Mononuclear cell (primary cell): Measurements from ENCODE around the gene FCF1. TPM values are rescaled to one million over a fixed set of nuclear protein-coding genes. Genes with fewer than 3 reads are reported as not detected.

Experiments
- H3K27me3 ChIP-seq: 2 replicates; pipeline ENCODE4 v1.6.0; 2011; ENCODE audit warnings: low read length, control low read depth; ENCODE audit not compliant: insufficient read depth
- H3K4me1 ChIP-seq: 2 replicates; pipeline ENCODE4 v1.5.1; 2011; ENCODE audit warnings: mild to moderate bottlenecking, low read length, control low read depth; ENCODE audit not compliant: insufficient read depth
- H3K4me3 ChIP-seq: 2 replicates; pipeline ENCODE4 v1.5.1; 2011; ENCODE audit warnings: mild to moderate bottlenecking, low read length, moderate library complexity
- H3K9me3 ChIP-seq: 2 replicates; pipeline ENCODE4 v1.5.1; 2011; ENCODE audit warnings: low read depth, mild to moderate bottlenecking, control low read depth, low read length
- total RNA-seq: library from RNA; depleted of rRNA; stranded (reverse); fragments of >200 nt; gene quantifications from one replicate; pipeline ENCODE4 v1.2.3, GENCODE V29; 2012

FCF1 gene
- total RNA-seq, 1 donor: 25.8 TPM

DNA sequence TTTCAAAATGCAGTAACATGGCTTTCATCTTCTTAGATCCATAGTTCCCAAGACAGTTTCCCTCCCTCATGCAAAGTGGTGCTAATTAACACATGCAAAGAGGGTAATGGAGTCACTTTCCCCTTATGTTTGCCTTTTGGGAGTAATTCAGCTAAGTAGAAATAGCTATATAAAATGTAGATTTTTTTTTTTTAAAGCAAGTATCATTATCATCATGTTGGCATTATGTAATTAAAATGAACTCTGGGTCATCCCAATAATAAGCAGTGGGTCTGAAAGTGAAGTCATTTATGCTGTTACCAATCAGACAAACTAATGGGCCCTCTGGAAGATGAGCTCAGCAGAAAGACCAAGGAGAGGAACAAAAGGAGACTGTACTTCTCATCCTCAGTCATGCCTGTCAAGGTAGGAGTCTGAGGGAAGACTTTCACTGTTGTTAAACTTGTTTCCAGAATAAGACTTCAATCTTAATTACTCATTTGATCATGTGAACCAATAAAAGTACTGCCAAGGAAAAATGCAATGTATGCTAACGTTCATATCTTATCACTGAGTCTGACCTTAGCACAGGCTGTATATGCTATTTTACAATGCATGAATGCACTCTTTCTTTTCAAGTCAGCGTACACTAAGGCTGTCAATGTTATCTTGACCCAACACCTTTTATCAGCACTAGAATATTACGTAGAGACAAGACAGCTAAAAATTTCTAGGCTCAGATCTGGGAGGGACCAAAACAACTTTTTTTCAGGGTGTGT lies 26.8 kb upstream of the FCF1 start:
- Histone ChIP-seq H3K27me3 (no peaks in the 10 kb centered on the region), H3K4me1 (peaks cover 29% of the 10 kb centered on the region), H3K9me3 (no peaks in the 10 kb centered on the region)

DNA sequence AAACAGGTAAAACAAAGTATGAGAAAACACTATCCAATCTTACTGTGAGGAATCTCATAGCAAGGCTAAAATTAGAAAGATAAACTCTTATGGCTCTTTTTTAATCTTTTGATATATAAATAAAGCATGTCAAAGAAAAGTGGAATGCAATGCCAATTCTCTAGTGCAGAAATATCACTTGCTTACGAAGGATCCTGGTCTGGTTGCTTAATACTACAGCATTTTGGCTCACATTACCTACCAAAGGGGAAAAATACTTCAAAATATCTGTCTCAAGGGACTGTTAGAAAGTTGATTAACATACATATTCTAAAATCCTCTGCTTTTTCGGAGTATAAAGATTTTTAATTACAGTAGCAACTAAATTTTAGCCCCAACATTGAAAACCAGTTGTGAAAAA lies 21.5 kb upstream of the FCF1 start:
- Histone ChIP-seq H3K4me3 (no peak overlapping the region), H3K4me1 (peaks cover 13% of the 10 kb centered on the region), H3K9me3 (no peaks in the 10 kb centered on the region), H3K27me3 (no peaks in the 10 kb centered on the region)

More for the DNA sequence above, 26.8 kb upstream of the FCF1 start:
- no peak overlapping the region for H3K4me3 ChIP-seq

DNA sequence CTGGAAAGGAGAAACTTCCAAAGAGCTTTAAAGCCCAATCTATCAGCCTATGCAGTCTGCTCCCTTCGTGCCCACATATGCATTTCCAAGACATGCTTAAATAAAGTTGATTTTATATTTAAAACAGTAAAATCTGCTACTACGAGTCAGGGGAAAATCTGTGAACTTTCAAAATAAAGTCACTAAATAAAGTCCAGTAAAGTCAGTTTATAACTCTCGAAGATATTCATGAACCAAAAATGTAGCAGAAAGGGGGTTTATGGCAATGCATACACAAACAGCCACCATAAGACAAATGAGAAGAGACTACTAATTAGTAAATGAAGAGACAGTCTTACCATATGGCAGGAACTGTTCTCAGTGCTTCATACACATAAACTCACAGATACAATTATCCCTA lies 19.8 kb upstream of the FCF1 start:
- Histone ChIP-seq H3K9me3 (no peaks in the 10 kb centered on the region), H3K4me3 (no peak overlapping the region), H3K4me1 (peaks cover 25% of the 10 kb centered on the region), H3K27me3 (no peaks in the 10 kb centered on the region)

DNA sequence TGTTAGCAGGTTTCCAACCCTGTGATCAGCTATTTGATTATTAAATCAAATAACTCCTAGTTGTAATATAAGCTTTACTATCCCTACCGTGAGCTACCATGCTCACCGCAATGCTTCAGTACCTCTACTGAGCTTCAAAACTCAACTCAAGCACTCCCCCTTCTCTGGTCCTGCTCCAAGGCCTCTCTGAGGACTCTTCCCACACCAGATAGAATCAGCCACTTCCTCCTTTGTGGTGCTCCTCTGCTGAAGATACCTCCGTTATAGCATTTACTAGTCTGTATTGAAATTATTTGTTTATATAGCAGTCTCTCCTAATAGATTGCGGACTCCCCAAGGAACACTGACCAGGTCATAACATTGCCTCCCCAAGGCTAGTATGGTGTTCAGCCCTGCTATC lies 17.5 kb upstream of the FCF1 start:
- Histone ChIP-seq H3K27me3 (no peaks in the 10 kb centered on the region), H3K4me3 (no peak overlapping the region), H3K4me1 (peaks cover 36% of the 10 kb centered on the region), H3K9me3 (no peaks in the 10 kb centered on the region)

DNA sequence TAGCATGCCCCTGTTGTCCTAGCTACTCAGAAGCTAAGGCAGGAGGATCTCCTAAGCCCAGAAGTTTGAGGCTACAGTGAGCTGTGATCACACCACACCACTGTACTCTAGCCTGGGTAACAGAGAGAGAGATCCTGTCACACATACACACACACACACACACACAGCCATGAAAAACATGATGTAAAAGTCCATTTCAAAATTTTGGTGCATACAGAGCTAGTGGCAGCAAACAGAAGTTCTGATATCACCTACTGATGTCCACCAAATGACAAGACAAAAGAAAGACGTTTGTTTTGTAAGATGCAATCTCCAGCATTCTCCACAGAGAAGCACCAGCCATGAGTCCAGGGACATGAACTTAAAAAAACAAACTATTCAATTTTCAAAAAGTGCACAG lies 15.9 kb upstream of the FCF1 start:
- Histone ChIP-seq H3K4me1 (peaks cover 36% of the 10 kb centered on the region), H3K4me3 (no peak overlapping the region), H3K9me3 (no peaks in the 10 kb centered on the region), H3K27me3 (no peaks in the 10 kb centered on the region)

DNA sequence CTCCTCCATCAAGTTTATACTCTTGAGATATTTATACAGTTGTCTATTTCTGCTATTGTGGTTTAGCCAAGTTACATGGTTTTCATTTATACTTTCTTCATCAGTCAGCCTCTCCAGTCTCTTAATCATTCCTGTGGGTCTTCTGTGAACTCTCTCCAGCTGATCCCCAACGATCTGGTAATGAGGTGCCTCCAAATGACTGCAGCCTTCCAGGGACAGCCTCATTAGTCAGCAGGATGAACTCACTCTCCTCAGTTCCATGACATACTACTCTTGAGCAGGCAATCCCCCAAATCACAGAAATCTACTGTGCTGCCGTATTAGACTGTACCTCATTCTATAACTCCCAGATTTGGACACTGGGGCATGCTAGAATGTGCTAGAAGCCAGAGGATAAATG lies 15.4 kb upstream of the FCF1 start:
- no peak overlapping the region for H3K4me3 ChIP-seq
- peaks cover 36% of the 10 kb centered on the region for H3K4me1 ChIP-seq
- H3K9me3 ChIP-seq: no peaks in the 10 kb centered on the region
- H3K27me3 ChIP-seq: no peaks in the 10 kb centered on the region

DNA sequence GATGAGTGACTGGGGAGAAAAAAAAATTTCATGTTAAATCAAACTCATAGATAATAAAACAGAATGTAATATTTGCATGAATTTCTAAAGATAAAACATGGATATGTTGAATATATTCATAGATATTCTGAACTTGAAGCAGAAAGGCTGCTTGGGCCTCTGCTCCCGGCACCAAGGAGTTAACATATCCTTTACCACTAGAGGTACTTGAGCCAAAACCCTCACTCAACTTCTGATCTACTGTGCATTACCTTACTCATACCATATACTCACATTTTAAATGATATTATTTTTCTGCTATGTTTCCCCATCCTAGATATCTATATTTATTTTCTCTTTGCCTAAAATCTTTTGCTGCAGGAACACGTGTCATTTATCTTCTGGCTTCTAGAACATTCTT lies 15.0 kb upstream of the FCF1 start:
- Histone ChIP-seq H3K9me3 (no peaks in the 10 kb centered on the region), H3K4me3 (no peak overlapping the region), H3K4me1 (peaks cover 34% of the 10 kb centered on the region), H3K27me3 (no peaks in the 10 kb centered on the region)

DNA sequence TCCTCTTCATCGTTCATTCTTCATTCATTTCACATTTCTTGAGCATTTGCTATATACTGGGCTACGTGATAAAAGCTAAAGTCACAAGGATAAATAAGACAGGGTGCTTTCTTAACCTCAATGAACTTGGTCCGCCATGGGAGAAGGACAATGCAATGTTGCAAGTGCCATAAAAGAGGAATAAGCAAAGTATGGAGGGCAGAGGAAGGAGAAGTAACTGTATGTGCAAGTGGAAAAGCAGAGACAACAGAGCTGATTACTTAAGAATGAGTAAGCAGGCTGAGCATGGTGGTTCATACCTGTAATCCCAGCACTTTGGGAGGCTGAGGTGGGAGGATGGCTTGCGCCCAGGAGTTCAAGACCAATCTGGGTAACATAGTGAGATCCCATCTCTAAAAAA lies 14.5 kb upstream of the FCF1 start:
- Histone ChIP-seq H3K4me1 (peaks cover 33% of the 10 kb centered on the region), H3K4me3 (no peak overlapping the region), H3K27me3 (no peaks in the 10 kb centered on the region), H3K9me3 (no peaks in the 10 kb centered on the region)

DNA sequence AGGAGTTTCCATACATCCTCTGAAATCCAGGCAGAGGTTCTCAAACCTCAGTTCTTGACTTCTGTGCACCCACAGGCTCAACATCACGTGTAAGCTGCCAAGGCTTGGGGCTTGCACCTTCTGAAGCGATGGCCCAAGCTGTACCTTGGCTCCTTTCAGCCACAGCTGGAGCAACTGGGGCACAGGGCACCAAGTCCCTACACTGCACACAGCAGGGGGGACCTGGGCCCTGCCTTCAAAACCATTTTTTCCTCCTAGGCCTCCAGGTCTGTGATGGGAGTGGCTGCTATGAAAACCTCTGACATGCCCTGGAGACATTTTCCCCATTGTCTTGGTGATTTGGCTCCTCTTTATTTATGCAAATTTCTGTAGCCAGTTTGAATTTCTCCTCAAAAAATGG lies 10.7 kb upstream of the FCF1 start:
- Histone ChIP-seq H3K27me3 (no peaks in the 10 kb centered on the region), H3K4me1 (peaks cover 17% of the 10 kb centered on the region), H3K9me3 (no peaks in the 10 kb centered on the region), H3K4me3 (no peak overlapping the region)

DNA sequence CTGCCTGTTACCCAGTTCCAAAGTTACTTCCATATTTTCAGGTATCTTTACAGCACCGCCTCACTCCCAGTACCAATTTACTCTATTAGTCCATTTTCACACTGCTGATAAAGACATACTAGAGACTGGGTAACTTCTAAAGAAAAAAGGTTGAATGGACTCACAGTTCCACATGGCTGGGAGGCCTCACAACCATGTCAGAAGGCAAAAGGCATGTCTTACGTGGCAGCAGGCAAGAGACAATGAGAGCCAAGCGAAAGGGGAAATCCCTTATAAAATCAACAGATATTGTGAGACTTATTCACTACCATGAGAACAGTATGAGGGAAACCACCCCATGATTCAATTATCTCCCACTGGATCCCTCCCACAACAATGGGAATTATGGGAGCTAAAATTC lies 9.9 kb upstream of the FCF1 start:
- H3K27me3 ChIP-seq: no peaks in the 10 kb centered on the region

DNA sequence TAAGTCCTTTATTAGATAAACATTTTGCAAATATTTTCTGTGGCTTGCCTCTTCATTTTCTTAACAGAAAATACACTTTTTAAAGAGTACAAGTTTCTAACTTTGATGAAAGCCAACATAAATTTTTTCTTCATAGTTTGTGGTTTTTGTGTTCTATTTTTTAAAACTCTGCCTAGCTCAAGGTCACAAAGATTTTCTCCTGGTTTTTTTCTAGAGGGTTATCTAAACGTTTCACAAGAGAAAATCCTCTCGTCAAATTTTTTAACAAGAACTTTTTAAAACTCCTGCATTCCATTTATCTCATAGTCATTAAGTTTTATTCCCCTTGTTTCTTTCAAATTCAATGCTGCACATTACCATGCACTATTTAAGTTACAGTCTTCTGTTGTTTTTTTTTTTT lies 8.3 kb upstream of the FCF1 start:
- Histone ChIP-seq H3K9me3 (no peaks in the 10 kb centered on the region), H3K27me3 (no peaks in the 10 kb centered on the region), H3K4me1 (no peaks in the 10 kb centered on the region), H3K4me3 (no peak overlapping the region)

More for the DNA sequence above, 9.9 kb upstream of the FCF1 start:
- Histone ChIP-seq H3K9me3 (no peaks in the 10 kb centered on the region), H3K4me1 (peaks cover 12% of the 10 kb centered on the region), H3K4me3 (no peak overlapping the region)

DNA sequence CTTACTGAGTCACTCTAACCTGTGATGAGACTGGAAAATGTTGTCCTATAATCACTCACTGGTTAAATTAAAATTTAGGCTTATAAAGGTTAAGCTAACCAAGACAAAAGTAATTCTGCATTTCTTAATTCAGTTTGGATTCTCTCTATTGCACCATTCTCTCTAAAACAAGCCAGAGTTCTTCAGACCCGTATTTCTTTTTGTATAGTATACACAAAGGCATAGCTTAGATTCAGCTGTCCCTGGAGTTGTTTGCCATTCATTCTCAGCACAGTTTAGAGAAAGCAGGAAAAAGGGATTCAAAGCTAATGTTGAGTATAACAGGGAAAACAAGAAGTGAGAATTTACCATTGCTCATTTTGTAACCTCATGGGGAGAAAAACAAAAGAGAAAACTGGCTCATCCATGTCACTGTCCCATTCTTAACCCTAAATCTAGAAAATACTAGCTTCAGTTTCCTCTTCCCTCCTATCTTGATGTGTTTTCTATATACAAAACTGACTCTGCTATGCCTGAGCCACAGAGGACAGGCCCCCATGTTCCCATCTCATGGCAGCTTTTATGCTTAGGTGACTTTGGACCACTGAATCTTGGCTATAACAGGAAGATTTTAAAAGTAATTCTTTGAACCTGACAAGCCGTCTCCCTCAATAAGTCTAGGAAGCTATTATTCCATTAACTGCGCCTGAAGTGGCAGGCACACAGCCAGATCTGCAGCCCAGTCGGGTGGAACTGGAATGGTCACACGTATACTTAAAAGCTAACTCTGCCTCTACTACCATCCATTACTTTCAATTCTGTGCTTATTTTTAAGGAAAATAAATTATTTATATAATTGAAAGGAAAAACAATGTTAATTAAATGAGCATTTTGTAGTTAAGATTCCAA lies 7.1 kb upstream of the FCF1 start:
- H3K4me3 ChIP-seq: no peak overlapping the region

DNA sequence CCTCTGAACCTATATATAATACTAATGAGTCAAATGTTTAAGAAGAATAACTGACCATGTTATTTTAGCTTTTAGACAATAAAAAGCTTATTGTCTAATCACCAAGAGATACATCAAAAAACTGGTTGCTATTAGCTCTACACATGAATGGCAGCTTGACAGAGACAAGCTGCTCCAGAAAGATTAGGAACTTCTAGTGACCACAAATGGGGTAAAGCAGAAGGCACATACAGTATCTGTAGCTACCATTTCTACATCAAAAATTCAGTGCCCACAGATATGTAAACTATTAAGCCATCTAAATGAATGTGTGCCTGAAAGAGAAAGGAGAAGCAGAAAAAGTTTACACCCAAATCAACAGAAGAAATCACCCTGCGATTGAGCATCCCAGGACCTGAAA lies 2.5 kb upstream of the FCF1 start:
- Histone ChIP-seq H3K4me3 (no peak overlapping the region), H3K9me3 (no peaks in the 10 kb centered on the region), H3K27me3 (no peaks in the 10 kb centered on the region), H3K4me1 (peaks cover 29% of the 10 kb centered on the region)

More for the DNA sequence above, 7.1 kb upstream of the FCF1 start:
- Histone ChIP-seq H3K9me3 (no peaks in the 10 kb centered on the region), H3K4me1 (peaks cover 3% of the 10 kb centered on the region), H3K27me3 (no peaks in the 10 kb centered on the region)

DNA sequence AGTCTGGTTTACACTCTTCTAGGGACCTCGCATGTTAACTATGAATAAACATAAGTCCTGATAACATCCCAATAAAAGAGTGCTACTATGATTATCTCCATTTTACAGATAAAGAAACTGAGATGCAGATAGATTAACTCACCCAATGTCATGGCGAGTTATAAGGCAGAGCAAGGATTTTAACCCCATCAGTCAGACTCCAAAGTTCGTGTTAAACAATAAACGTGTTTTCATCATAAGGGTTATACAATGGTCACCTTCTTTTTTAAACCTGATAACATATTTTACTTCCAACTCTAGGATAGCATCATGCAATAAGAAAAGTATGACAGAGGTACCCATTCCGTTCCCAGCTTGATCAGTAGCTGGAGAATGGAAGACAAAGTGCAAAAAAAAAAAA lies 1.3 kb upstream of the FCF1 start:
- Histone ChIP-seq H3K9me3 (no peaks in the 10 kb centered on the region), H3K4me3 (no peak overlapping the region), H3K27me3 (no peaks in the 10 kb centered on the region), H3K4me1 (peaks cover 29% of the 10 kb centered on the region)

DNA sequence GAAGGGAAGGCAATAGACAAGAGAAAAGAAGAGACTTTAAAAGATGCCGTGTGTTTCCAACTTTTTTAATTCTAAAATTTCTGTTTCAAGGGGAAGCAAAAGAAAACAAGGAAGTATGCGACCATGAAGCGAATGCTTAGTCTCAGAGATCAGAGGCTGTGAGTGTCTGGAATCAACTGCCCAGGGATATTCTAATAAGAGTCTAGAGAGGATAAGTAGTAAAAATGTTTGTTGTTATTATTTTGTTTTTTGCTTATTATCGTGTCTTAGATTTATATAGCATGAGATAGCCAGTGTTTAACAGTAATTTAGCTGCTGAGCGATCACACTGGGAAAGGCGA lies 421 bp downstream of the FCF1 start:
- Histone ChIP-seq H3K27me3 (no peaks in the 10 kb centered on the region), H3K9me3 (no peaks in the 10 kb centered on the region), H3K4me1 (peaks cover 29% of the 10 kb centered on the region), H3K4me3 (peak overlapping the region; percentile 82)

DNA sequence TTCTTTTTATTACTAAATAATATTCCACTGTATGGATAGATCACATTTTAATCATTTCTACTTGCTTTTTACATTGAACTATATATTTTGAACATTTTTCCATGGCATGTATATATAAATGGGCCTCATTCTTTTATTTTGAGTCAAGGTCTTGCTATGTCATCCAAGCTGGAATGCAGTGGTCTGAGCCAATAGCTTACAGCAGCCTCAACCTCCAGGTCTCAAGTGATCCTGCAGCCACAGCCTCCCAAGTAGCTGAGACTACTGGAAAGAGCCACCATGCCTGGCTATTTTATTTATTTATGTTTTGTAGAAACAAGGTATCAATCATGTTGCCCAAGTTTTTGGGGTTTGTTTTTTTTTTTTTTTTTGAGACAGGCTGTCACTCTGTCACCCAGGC lies 7.6 kb downstream of the FCF1 start:
- H3K4me1 ChIP-seq: no peaks in the 10 kb centered on the region

More for the DNA sequence above, 7.6 kb downstream of the FCF1 start:
- Histone ChIP-seq H3K27me3 (no peaks in the 10 kb centered on the region), H3K4me3 (no peak overlapping the region), H3K9me3 (no peaks in the 10 kb centered on the region)
